ENCODE measurements around the gene CYP1A1.
"Not testable (repeated sequence)": the region's sequence is repeated elsewhere in the genome, so short reads cannot be mapped to it uniquely, and the experiment has no call there.

Gene CYP1A1

GRCh38 chr15:74738239-74738638 lies 12.9 kb upstream of the CYP1A1 start:
- not testable (repeated sequence) for DNase-seq (ENCODE audit: low read depth in 2 of 2)

GRCh38 chr15:74735305-74735704 lies 10.0 kb upstream of the CYP1A1 start:
- DNase-seq (ENCODE audit: low read depth in 2 of 2) = no peak

GRCh38 chr15:74733269-74733668 lies 7.9 kb upstream of the CYP1A1 start:
- DNase-seq (ENCODE audit: low read depth in 2 of 2) = no peak

- DNase-seq (ENCODE audit: low read depth in 2 of 2) = no peak
These were observed 7.5 kb upstream of the CYP1A1 start for GRCh38 chr15:74732846-74733245.

- DNase-seq (ENCODE audit: low read depth in 2 of 2) = no peak
These were observed 5.4 kb upstream of the CYP1A1 start for GRCh38 chr15:74730619-74731316.

- not testable (repeated sequence) for DNase-seq (ENCODE audit: low read depth in 2 of 2)
These were observed 4.0 kb upstream of the CYP1A1 start for GRCh38 chr15:74729372-74729771.

GRCh38 chr15:74728699-74729098 lies 3.4 kb upstream of the CYP1A1 start:
- DNase-seq (ENCODE audit: low read depth in 2 of 2) = not testable (repeated sequence)

- DNase-seq (ENCODE audit: low read depth in 2 of 2) = no peak
These were observed 2.4 kb upstream of the CYP1A1 start for GRCh38 chr15:74727727-74728126.

- DNase-seq (ENCODE audit: low read depth in 2 of 2) = no peak
These were observed 1.4 kb upstream of the CYP1A1 start for GRCh38 chr15:74726774-74727164.

GRCh38 chr15:74725845-74726773 lies 781 bp upstream of the CYP1A1 start:
- DNase-seq (ENCODE audit: low read depth in 2 of 2) = peak; percentile 5 to 7

GRCh38 chr15:74724570-74725224 lies 631 bp downstream of the CYP1A1 start:
- no peak for DNase-seq (ENCODE audit: low read depth in 2 of 2)

GRCh38 chr15:74723754-74724334 lies 1.5 kb downstream of the CYP1A1 start:
- DNase-seq (ENCODE audit: low read depth in 2 of 2) = no peak

GRCh38 chr15:74723187-74723586 lies 2.1 kb downstream of the CYP1A1 start:
- DNase-seq (ENCODE audit: low read depth in 2 of 2) = no peak

- no peak for DNase-seq (ENCODE audit: low read depth in 2 of 2)
These were observed 2.7 kb downstream of the CYP1A1 start for GRCh38 chr15:74722591-74722990.

GRCh38 chr15:74716651-74717050 lies 8.7 kb downstream of the CYP1A1 start:
- DNase-seq (ENCODE audit: low read depth in 2 of 2) = no peak

GRCh38 chr15:74712311-74712710 lies 13.0 kb downstream of the CYP1A1 start:
- DNase-seq (ENCODE audit: low read depth in 2 of 2) = no peak

- DNase-seq (ENCODE audit: low read depth in 2 of 2) = no peak
These were observed 14.8 kb downstream of the CYP1A1 start for GRCh38 chr15:74710319-74711094.

GRCh38 chr15:74709892-74710291 lies 15.4 kb downstream of the CYP1A1 start:
- DNase-seq (ENCODE audit: low read depth in 2 of 2) = no peak

- no peak for DNase-seq (ENCODE audit: low read depth in 2 of 2)
These were observed 16.3 kb downstream of the CYP1A1 start for GRCh38 chr15:74709011-74709410.

- DNase-seq (ENCODE audit: low read depth in 2 of 2) = no peak
These were observed 28.5 kb downstream of the CYP1A1 start for GRCh38 chr15:74696808-74697207.

GRCh38 chr15:74696398-74696729 lies 29.0 kb downstream of the CYP1A1 start:
- no peak for DNase-seq (ENCODE audit: low read depth in 2 of 2)
